Measurements from ENCODE around the gene SH3BP2.

Gene SH3BP2, protein sequence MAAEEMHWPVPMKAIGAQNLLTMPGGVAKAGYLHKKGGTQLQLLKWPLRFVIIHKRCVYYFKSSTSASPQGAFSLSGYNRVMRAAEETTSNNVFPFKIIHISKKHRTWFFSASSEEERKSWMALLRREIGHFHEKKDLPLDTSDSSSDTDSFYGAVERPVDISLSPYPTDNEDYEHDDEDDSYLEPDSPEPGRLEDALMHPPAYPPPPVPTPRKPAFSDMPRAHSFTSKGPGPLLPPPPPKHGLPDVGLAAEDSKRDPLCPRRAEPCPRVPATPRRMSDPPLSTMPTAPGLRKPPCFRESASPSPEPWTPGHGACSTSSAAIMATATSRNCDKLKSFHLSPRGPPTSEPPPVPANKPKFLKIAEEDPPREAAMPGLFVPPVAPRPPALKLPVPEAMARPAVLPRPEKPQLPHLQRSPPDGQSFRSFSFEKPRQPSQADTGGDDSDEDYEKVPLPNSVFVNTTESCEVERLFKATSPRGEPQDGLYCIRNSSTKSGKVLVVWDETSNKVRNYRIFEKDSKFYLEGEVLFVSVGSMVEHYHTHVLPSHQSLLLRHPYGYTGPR

DNA sequence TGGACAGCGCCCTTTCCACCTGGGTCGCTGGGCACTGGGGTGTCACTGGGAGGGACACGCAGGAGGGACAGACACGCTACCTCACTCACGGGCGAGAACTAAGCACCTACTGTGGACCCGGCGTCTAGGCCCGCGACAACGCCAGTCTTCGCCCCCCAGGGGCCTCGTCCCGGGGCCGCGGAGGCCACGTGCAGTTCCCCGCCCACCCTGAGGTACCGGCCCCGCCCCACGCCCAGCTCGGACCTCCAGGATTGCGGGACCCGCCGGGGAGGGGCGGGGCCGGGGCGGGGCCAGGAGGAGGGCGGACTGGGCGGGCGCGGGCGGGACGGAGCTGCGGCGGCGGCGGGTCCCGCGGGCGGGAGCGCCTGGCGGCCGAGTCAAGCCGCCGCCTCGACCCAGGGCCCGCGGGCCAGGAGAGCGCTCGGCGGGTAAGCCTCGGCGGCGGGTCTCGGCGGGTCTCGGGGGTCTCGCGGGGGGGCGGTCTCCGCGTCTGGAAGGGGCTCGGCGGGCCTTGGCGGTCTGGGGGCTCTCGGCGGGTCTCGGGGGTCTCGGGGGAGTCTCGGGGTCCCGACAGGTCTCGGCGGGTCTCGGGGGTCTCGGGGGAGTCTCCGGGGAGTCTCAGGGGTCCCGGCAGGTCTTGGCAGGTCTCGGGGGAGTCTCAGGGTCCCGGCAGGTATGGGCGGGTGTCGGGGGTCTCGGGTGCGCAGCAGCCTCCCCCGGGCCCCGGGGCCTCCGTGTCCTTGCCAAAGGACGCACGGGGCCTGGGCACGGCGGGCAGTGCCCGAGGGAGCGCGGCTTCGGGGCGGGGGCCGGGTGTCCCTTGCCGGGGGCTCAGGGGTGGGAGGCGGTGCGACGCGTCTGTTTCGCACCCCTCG, at the start of gene SH3BP2:
TSS of gene SH3BP2 (plus strand) at position 375 of the 875 bp plus-strand sequence. CDS start 27,533 bp downstream, outside the sequence.
- peak; percentile 78 for DNase-seq

DNA sequence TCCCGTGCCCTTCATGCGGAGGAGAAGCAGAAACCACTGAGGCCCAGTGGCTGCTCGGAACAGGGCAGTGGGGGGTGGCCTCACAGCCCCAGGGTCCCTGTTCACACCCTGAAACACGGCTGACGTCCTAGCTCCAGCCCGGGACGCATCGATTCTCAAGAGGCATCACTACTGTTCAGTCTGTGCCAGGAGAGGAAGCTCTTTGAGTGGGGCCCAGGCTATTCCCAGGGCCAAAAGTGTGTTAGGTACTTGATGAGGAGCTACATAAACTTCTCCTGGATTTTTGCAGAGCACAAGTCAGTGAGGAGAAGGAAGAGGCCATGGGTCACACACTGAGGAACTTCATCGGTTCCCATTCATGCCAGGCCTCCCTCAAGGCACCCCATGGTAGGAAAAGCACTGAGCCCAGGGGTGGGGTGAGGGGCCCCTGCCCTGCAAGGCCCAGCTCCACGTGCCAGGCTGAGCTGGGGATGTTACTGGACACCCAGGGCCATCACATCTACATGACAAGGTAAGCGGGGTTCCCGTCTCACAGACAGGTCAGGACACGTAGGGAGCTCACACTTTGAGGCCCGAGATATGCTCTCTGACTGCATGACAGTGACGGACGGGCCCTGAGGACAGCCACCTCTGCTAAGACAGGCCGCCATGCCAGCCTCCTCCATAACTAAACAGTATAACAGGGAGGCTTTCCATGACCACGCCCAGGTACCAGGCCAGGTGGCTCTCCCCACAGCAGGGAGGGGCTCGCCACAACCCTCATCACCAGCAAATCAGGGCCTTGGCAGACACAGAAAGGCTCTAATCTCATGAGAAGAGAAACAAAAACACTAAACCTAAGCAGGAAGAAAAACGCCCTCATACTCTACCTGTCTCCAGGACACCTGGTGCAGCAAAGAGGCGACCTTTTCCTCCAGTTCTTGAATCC, 49.1 kb upstream of the SH3BP2 start:
- DNase-seq = no peak

DNA sequence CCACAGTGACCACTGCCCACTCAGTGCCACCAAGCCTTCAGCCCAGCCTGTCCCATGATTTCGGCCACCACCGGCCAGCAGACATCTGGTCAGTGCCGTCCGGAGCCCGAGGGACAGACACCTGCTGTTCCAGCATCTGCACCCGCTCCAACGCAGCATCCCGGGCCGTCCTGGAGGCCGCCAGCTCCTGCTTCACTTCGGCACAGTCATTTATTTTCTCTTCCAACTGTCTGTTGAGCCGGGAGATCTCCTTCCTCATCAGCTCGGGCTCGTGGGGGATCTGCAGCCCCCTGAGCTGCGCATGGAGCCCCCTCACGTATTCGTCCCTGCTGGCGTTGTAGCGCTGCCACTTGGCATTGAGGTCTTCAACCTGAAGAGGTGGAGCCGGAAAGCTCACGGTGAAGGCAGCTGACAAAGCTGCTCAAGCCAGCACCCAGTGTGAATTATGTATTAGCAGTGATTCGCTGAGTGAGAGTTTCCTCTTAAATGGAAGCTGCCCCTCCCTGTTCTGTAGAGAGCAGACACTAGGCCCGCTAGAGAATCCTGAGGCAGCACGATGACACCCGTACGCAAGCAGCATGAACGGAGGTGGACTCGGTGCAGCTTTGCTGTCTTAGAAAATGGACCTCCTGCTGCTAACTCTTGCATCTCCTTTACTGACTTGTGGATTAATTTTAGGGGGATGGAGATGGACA, 48.2 kb upstream of the SH3BP2 start:
- DNase-seq = no peak

DNA sequence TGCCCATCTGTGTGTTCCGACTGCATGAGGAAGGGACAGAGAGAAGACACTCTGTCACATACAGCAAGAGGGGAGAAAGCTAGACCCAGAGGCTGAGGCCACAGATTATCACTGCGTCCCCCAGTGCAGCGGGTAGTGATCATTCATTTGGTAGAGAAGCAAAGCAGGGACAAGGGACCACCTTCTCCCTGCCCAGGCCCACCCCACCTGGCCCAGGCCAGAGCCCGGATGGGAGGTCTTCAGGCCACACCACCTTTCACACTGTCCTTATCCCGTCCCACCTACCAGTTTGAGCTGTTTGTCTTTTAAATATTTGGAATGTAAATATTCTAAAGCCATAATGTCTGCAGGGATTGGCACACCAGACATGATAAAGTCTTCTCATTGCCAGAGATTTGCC, 47.4 kb upstream of the SH3BP2 start:
- no peak for DNase-seq

DNA sequence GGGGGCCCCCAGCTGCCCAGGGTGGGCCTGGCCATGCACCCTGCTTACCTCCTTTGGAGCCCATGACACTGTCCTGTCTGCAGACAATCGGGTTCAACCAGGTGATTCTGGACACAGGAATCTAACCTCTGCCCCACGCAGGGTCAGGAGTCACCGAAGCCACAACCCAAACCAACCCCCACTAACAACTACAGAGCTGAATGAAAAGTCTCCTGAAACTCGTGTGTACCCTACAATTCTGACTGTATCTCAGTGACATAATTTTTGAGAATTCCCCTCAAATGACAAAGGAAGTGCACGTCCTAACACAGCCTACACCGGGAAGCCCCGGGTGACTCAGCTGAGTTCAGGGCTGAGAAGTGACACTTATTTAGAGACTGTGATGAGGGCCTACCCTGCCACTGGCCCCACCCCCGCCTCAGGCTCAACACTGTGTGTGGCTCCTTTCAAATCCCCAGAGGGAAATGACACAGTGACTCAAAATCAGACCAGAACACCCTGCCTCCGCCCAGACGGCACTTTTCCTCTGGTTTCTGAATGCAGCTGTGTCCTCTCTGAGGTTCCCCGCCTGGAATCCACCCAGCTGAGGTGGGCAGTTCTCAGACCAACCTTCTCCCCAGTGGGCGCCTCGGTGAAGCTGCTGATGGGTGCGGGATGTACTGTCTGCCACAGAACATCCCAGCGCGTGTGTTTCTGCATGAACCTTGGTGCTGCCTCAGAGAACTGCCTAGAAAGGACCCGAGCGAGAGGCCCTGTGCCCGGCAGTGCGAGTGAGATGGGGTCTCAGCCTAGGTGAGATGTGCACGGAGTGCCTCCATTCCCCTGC, 46.7 kb upstream of the SH3BP2 start:
- DNase-seq = no peak

DNA sequence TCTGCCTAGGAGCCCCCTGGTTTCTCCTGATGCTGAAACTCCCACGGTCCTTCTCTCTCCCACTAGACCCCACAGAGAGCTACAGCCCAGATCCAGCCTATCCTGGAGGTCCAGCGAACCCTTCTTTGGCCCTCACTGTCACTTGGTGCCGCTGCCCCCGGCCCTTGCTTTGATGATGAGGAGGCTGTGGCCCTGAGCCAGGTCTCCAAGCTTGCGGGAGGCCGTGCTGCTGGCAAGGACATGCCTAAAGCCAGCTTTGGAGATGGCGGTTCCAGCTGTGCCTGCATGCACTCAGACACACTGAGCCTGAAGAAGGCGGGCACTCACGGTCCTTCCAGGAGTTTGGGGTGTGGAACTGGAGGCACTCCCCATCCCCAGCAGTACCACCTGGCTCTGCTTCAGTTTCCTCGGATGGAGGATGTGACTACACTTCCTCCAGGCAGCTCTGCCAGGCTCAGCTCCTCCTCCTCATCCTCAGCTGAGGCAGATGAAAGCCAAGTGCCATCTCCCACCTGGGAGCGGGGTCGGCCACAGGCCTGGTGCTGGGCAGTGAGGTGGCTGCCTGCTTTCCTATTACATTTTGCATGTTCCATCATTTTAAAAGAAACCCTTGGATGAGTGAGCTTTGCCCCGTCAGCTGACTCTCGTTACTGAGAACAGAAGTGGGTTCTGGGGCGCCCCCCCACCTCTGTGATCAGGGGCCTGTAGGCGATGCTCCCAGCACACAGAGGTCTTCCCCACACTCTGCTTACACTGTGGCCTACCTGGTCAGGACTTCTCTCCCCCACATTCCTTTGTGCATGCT, 45.8 kb upstream of the SH3BP2 start:
- no peak for DNase-seq

DNA sequence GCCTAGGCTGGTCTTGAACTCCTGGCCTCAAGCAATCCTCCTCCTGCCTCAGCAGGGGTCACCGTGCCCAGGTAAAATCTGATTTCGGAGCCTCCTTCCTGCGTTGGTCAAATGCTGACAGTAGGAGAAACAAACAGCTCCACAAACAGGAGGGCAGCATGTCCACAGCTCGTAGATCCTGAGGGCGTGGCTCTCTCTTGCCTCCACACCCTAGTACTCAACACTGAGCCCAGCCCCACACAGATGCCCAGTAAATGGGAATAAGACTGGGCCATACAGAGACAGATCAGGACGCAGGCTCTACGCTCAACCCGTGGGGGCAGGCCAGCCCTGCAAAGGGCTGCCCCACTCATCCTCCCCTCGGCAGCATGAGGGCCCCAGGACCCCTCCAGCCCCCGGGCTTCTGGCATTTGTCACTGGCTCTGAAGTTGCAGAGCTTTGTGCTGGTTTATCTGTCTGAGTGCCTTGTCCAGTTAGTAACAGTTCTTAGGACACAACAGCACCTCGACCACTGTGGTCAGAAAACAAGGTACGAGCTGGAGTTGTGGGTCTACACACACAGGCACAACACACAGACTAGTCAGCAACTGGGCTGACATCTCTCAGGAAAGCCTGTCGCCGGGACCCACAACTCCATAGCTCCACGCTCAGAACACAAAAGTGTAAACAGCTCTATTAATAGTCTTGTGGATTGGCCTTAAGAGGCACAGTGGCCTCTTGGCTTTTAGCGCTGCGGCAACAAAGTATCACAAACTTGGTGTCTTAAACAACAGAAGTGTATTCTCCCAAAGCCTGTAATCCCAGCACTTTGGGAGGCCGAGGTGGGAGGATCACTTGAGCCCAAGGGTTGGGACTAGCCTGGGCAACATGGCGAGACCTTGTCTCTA, 41.9 kb upstream of the SH3BP2 start:
- DNase-seq = peak; percentile 63

DNA sequence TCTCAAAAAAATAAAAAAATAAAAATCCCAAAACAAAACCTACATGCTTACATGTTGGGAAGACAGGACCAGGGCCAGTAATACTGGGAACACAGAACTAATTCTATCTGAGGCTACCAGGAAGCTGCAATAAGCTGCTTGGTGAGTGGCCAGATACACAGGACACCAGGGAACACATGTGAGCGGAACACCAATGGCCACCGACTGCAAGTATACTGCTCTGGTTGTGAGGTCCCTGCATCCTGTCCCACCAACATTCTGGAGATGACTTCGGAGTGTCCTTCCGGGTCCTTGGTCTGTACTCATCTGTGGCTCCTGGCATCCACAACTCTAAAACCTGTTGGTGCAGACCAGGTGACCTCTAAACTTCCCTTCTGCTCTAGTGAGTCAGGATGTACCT, 39.4 kb upstream of the SH3BP2 start:
- DNase-seq = no peak

DNA sequence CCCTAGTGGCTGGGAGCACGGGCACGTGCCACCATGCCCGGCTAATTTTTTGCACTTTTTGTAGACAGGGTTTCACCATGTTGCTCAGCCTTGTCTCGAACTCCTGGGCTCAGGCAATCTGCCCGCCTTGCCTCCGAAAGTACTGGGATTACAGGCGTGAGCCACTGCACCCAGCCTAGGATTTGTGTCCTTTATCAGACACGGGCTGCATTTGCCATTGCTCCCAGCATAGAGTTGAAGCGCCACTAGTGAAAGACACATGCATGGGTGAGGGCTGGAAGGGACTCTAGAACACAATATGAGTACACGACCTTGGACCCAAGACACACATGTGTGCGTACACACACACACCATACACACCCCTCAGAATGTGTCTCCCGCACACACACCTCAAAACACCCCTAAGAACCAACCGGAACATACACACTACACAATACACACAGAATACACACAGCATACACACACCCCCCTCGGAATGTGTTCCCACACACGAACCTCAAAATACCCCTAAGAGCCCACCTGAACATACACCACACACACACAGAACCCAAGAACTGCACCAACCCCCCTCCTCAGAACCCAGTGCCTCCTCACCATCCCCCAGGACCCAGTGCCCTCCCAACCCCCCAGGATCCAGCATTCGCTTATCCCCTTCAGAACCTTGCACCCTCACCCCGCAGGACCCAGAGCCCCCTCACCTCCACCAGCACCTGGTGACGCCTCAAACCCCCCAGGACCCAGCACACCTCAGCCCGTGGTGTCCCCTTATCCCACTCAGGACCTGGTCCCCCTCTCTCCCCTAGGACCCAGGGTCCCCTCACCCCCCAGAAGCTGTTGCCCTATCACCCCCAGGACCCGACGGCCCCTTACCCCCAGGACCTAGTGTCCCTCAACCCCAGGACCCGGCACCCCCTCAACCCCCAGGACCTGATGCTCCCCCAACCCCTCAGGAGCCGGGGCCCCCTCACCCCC, 37.8 kb upstream of the SH3BP2 start:
- DNase-seq = no peak

DNA sequence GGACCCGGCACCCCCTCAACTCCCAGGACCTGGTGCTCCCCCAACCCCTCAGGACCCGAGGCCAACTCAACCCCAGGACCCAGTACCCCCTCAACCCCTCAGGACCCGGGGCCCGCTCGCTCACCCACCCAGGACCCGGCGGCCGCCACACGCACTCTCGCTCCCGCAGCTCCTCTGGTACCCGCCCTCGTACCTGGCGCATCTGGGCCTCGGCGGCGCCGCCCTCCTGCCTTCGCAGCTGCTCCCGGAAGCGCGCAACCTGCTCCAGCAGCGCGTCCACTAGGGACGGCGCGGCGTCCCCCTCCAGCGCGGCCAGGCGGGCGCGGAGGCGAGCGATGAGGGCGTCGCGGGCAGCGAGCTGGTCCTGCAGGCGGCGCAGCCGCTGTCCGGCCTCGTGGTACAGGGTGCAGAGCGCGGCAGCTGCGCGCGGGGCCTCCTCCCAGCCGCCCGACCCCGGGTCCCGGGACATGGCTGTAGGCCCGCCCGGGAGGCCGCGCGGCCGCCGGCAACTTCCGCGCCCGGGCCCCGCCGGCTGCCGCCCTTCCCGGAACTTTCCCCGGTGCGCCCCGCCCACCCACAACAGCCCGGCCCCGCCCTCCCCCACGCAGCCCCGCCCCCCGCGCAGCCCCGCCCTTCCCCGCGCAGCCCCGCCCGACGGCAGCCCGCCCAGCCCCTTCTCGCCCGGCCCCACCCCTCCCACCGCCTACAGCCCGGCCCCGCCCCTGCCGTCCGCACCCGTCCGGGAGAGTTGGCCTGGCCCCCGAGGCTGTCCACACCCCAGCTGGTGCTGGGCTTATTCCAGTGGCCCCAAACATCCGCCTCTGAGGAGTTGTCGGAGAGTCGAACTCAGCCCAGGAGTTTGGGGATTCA, 36.8 kb upstream of the SH3BP2 start, which contains the start of gene TNIP2:
TSS of gene TNIP2 (minus strand) at position 516 of the 870 bp plus-strand sequence. CDS start at position 469, 47 bp downstream.
- peak; percentile 87 for DNase-seq

DNA sequence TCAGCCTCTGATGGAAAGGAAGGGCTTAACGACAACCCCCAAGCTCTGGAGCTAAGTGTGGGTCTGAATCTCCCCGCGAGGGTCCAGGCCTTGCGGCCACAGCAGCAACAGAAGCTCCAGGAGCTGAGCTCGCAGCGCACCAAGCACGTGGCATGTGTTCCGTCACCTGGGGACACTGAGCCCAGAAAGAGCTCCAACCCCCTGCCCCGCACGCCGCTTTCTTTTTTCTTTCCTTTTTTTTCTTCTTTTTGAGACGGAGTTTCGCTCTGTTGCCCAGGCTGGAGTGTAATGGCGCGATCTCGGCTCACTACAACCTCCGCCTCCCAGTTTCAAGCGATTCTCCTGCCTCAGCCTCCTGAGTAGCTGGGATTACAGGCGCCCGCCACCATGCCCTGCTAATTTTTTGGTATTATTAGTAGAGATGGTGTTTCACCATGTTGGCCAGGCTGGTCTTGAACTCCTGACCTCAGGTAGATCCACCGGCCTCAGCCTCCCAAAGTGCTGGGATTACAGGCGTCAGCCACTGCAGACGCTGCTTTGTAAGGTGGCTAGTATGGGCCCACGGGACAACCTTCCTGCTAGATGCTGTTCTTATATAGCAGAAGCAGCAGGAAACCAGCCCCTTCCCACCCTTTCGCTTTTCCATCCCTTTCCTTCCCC, 36.1 kb upstream of the SH3BP2 start:
- DNase-seq = no peak

DNA sequence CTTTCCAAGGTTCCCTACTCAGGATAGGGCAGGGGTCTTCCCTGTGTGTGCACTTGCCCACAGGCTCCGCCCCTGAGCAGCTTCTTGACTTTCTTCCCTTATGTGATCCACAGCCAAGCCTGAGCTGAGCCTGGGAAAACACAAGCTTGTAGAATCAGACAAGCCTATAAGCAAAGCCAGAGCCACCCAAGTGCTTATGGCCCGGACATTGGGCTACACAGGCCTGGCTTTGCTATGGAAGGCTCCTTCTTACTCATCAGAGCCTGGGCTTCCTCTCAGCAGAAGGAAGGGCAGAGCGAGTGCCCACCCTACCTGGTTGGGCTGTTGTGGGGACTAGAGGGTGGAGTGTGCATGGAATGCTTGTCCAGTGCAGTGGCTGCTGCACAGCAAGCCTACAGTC, 35.5 kb upstream of the SH3BP2 start:
- DNase-seq = no peak

DNA sequence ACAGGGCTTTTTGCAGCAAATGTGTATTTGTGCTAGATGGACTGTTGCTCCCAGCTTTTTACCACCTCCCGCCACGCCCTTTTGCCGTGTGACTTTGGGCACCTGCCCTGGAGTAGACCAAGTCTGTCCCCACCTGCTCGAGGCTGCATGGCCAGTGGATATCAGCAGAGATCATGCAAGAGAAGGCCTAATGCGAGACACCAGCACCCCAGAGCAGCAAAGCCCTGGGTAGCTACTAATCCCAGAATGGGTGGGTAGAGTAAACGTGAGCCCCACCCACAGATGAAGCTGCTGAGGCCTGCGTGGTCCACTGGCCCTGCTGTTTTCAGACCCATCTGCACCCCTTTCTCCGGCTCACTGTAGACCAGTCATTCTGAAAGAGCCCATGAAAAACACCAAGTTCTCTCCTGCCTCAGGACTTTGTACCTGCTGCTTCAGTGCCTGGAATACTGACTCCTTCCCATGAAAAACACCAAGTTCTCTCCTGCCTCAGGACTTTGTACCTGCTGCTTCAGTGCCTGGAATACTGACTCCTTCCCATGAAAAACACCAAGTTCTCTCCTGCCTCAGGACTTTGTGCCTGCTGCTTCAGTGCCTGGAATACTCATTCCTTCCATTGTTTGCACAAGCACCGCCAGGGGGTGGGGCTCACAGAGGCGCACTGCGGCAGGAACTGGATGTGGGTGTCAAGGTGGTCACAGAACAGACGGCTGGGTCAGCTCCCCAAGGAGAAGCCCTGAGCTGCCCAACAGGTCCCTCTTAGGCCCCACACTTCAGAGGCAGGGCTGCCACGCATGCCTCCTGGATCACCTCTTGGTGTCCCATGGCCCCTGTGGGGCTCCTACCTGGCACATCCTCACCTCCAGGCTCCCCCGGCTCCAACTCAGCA, 31.6 kb upstream of the SH3BP2 start:
- peak; percentile 38 for DNase-seq

DNA sequence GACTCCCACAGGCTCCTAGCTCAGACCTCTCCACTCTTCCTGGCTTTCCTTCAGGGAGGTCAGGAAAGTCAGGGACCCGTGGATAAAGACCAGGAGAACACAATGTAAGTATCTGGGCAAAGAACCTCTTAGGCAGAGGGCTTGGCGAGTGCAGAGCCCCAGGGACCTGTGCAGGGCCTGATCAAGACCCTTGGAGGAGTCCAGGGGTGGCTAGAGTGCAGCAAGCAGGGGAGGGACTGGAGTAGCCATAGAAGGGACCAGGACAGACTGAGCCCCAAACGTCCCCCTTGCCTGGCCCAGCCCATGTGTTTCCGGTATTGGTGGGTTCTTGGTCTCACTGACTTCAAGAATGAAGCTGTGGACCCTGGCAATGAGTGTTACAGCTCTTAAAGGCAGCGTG, 30.8 kb upstream of the SH3BP2 start:
- no peak for DNase-seq
